Neutrophil (primary cell): ENCODE results near the gene ATF4.
"Not testable (repeated sequence)": the region's sequence is repeated elsewhere in the genome, so short reads cannot be mapped to it uniquely, and the experiment has no call there.

Experiments
- H3K27ac ChIP-seq: fragments of 200-600 bp; sonication (generic); 2 replicates; pipeline ENCODE4 v1.5.1; 2016; ENCODE audit warnings: mild to moderate bottlenecking, moderate library complexity
- H3K27me3 ChIP-seq: fragments of 200-600 bp; sonication (generic); 2 replicates; pipeline ENCODE4 v1.6.0; 2016; ENCODE audit warnings: mild to moderate bottlenecking
- H3K36me3 ChIP-seq: fragments of 200-600 bp; sonication (generic); 2 replicates; pipeline ENCODE4 v1.5.1; 2017
- H3K4me1 ChIP-seq, 2 experiments: fragments of 200-600 bp in 1 of 2; sonication (generic) in 1 of 2; 1 replicate in 1 of 2; 2 replicates in 1 of 2; pipeline versions ENCODE4 v1.5.1 to v1.6.1; 2013 to 2016; ENCODE audit warnings: low read depth in 1 of 2, low read length in 1 of 2, mild to moderate bottlenecking in 1 of 2, moderate library complexity in 1 of 2; ENCODE audit not compliant: control insufficient read depth in 1 of 2, insufficient read depth in 1 of 2
- H3K4me3 ChIP-seq, 2 experiments: fragments of 200-600 bp in 1 of 2; sonication (generic) in 1 of 2; 1 replicate in 1 of 2; 2 replicates in 1 of 2; pipeline ENCODE4 v1.5.1; 2013 to 2016; ENCODE audit warnings: low read depth in 1 of 2, low read length in 1 of 2, mild to moderate bottlenecking in 1 of 2, moderate library complexity in 1 of 2
- H3K9me3 ChIP-seq: fragments of 200-600 bp; sonication (generic); 2 replicates; pipeline ENCODE4 v1.5.1; 2016
- CTCF ChIP-seq: fragments of 200-600 bp; sonication (generic); IDR thresholded peaks from 2 replicates; pipeline ENCODE4 v1.5.1; 2016; ENCODE audit warnings: antibody characterized with exemption

ATF4 gene

GRCh38 chr22:39518996-39519680 lies 1.2 kb upstream of the ATF4 start:
- Histone ChIP-seq H3K4me1 (peaks cover 47 to 48% of the 10 kb centered on the region in 2 experiments), H3K36me3 (peaks cover 37% of the 10 kb centered on the region), H3K9me3 (no peaks in the 10 kb centered on the region), H3K4me3 (peak overlapping the region; percentile 89 to 100), H3K27ac (peak overlapping the region; percentile 96), H3K27me3 (no peaks in the 10 kb centered on the region)
- no peak for TF ChIP-seq CTCF

GRCh38 chr22:39519681-39520225 lies 609 bp upstream of the ATF4 start:
- peak overlapping the region; percentile 96 for H3K27ac ChIP-seq
- no peaks in the 10 kb centered on the region for H3K27me3 ChIP-seq
- peak overlapping the region; percentile 89 to 100 for H3K4me3 ChIP-seq
- peaks cover 49 to 50% of the 10 kb centered on the region in 2 experiments for H3K4me1 ChIP-seq
- peaks cover 40% of the 10 kb centered on the region for H3K36me3 ChIP-seq
- H3K9me3 ChIP-seq = no peaks in the 10 kb centered on the region
- no peak for TF ChIP-seq CTCF

GRCh38 chr22:39521106-39521885 lies 934 bp downstream of the ATF4 start:
- Histone ChIP-seq H3K36me3 (peaks cover 38% of the 10 kb centered on the region), H3K4me1 (peaks cover 64 to 65% of the 10 kb centered on the region in 2 experiments), H3K27ac (peak overlapping the region; percentile 96), H3K4me3 (peak overlapping the region; percentile 89 to 100)
- TF ChIP-seq CTCF = peak; percentile 51
- not testable (repeated sequence) for H3K27me3 ChIP-seq, H3K9me3 ChIP-seq

GRCh38 chr22:39522091-39522490 lies 1.7 kb downstream of the ATF4 start:
- peaks cover 72 to 73% of the 10 kb centered on the region in 2 experiments for H3K4me1 ChIP-seq

GRCh38 chr22:39522567-39523300 lies 2.4 kb downstream of the ATF4 start:
- no peak for TF ChIP-seq CTCF
- H3K4me1 ChIP-seq = peaks cover 79 to 80% of the 10 kb centered on the region in 2 experiments
- peaks cover 38% of the 10 kb centered on the region for H3K36me3 ChIP-seq
- no peaks in the 10 kb centered on the region for H3K27me3 ChIP-seq
- peak overlapping the region; percentile 4 to 100 for H3K4me3 ChIP-seq
- no peaks in the 10 kb centered on the region for H3K9me3 ChIP-seq
- peak overlapping the region; percentile 96 for H3K27ac ChIP-seq

More at GRCh38 chr22:39522091-39522490, 1.7 kb downstream of the ATF4 start:
- Histone ChIP-seq H3K4me3 (peak overlapping the region; percentile 89 to 100), H3K27ac (peak overlapping the region; percentile 96), H3K36me3 (peaks cover 38% of the 10 kb centered on the region)
- H3K27me3 ChIP-seq, H3K9me3 ChIP-seq: not testable (repeated sequence)
